ENCODE results near the gene PLEKHG5.

- TF ChIP-seq, protein P1, sequence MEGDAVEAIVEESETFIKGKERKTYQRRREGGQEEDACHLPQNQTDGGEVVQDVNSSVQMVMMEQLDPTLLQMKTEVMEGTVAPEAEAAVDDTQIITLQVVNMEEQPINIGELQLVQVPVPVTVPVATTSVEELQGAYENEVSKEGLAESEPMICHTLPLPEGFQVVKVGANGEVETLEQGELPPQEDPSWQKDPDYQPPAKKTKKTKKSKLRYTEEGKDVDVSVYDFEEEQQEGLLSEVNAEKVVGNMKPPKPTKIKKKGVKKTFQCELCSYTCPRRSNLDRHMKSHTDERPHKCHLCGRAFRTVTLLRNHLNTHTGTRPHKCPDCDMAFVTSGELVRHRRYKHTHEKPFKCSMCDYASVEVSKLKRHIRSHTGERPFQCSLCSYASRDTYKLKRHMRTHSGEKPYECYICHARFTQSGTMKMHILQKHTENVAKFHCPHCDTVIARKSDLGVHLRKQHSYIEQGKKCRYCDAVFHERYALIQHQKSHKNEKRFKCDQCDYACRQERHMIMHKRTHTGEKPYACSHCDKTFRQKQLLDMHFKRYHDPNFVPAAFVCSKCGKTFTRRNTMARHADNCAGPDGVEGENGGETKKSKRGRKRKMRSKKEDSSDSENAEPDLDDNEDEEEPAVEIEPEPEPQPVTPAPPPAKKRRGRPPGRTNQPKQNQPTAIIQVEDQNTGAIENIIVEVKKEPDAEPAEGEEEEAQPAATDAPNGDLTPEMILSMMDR (IDR thresholded peaks at IDR 0.05): no peak
- no peak for TF ChIP-seq POLR2A (IDR thresholded peaks at IDR 0.05)
These were observed 2.1 kb downstream of the PLEKHG5 start for GRCh38 chr1:6489383-6489765.

Data from right lobe of liver (tissue), 4 donors.